Stomach (tissue), 9 donors: ENCODE measurements around the gene ZNF831. TPM values are rescaled to one million over a fixed set of nuclear protein-coding genes. Genes with fewer than 3 reads are reported as not detected.

Source experiments
- DNase-seq, 2 donors: peaks; one replicate each; pipeline versions ENCODE4 v3.0.0 to v3.0.0-alpha.2; 2013 to 2019
- H3K27ac ChIP-seq, 5 donors: fragments of 200-600 bp in 4 of 5; sonication (generic) in 4 of 5; one replicate each; pipeline ENCODE4 v1.5.1; 2013 to 2019; ENCODE audit warnings: mild to moderate bottlenecking in 1 of 5, moderate library complexity in 1 of 5
- H3K27me3 ChIP-seq, 3 donors: fragments of 200-600 bp; sonication (generic); one replicate each; pipeline ENCODE4 v1.5.1; 2017 to 2019; ENCODE audit warnings: mixed run types in 1 of 3
- H3K36me3 ChIP-seq, 4 donors: fragments of 200-600 bp; sonication (generic); 1 replicate in 3 of 4; 2 replicates in 1 of 4; pipeline ENCODE4 v1.5.1; 2016 to 2019
- H3K4me1 ChIP-seq, 4 donors: fragments of 200-600 bp; sonication (generic); one replicate each; pipeline ENCODE4 v1.5.1; 2016 to 2019
- H3K4me3 ChIP-seq, 4 donors: fragments of 200-600 bp; sonication (generic) in 3 of 4; one replicate each; pipeline ENCODE4 v1.5.1; 2016 to 2019; ENCODE audit warnings: mild to moderate bottlenecking in 1 of 4
- H3K9me3 ChIP-seq, 4 donors: fragments of 200-600 bp; sonication (generic); one replicate each; pipeline ENCODE4 v1.5.1; 2016 to 2019
- CTCF ChIP-seq, 7 experiments: fragments of 450-650 bp in 4 of 7; fragments of 200-600 bp in 3 of 7; sonication (generic) in 3 of 7; IDR thresholded peaks; one replicate each; pipeline ENCODE4 v1.5.1; 2016 to 2019; ENCODE audit warnings: antibody characterized with exemption in 7 of 7, control low read depth in 2 of 7, mild to moderate bottlenecking in 1 of 7
- EP300 ChIP-seq: sonication (generic); formaldehyde crosslinking; IDR thresholded peaks from one replicate; pipeline ENCODE4 v1.6.1; 2017; ENCODE audit warnings: antibody characterized with exemption
- POLR2A ChIP-seq, 4 donors: fragments of 450-650 bp; IDR thresholded peaks; one replicate each; pipeline ENCODE4 v1.6.1; 2016; ENCODE audit warnings: antibody characterized with exemption in 4 of 4, control low read depth in 2 of 4, mild to moderate bottlenecking in 1 of 4, moderate library complexity in 1 of 4
- POLR2AphosphoS5 ChIP-seq, 3 donors: sonication (generic); formaldehyde crosslinking; IDR thresholded peaks; one replicate each; pipeline ENCODE4 v1.6.1; 2016; ENCODE audit warnings: antibody characterized with exemption in 3 of 3
- WGBS, 5 donors: extraction: QIAGEN DNeasy Blood & Tissue Kit in 3 of 5; methylation state at CpG; one replicate each; pipeline versions ENCODE4 v1.1.5 to v1.1.7; 2013 to 2018; 5-methylcytosine and 5-hydroxymethylcytosine counted together
- intact Hi-C: fragments of 100-400 bp; cut with DNase I; formaldehyde crosslinking; loops from one replicate; pipeline ENCODE4 v1.15.1; 2023; ENCODE audit warnings: low total_unique reads
- polyA plus RNA-seq, 3 donors: library from polyadenylated mRNA; stranded (reverse); fragments of 200-250 nt; gene quantifications; one replicate each; pipeline ENCODE4 v1.2.3, GENCODE V29; 2013
- total RNA-seq, 5 donors: library from RNA; depleted of rRNA; stranded (reverse); fragments of >200 nt; gene quantifications; one replicate each; pipeline versions ENCODE4 v1.1.0 to v1.2.3, GENCODE V29; 2014 to 2016
- donor health status: healthy with polysubstance abuse.
- donor health status: Bipolar disorder and iron deficiency.
- donor health status: healthy.

Gene ZNF831
- total and polyA plus RNA-seq, 8 donors = under 0.01 to 2.9 (median 0.31) TPM; not detected in 1

GRCh38 chr20:59154317-59155013 is 9.2 kb upstream of the ZNF831 start:
- TF ChIP-seq CTCF (IDR thresholded peaks at IDR 0.05) = no peak
- no peak for TF ChIP-seq POLR2A (IDR thresholded peaks at IDR 0.05)
- no peak for TF ChIP-seq POLR2AphosphoS5 (IDR thresholded peaks at IDR 0.05)
- no peak for TF ChIP-seq EP300
- WGBS, 5 donors = 84 to 88% (median 84%) methylated on average over 17 of the region's 17 CpGs
- DNase-seq = no peak
- Histone ChIP-seq H3K27me3 (peaks cover 0 to 10% (median 2%) of the 10 kb centered on the region in 3 donors), H3K4me1 (peaks cover 0 to 21% (median 15%) of the 10 kb centered on the region in 4 donors), H3K36me3 (no peaks in the 10 kb centered on the region), H3K27ac (no peak overlapping the region), H3K4me3 (no peak overlapping the region), H3K9me3 (no peaks in the 10 kb centered on the region)
- intact Hi-C loops = no loop called here

GRCh38 chr20:59157064-59157463 is 6.6 kb upstream of the ZNF831 start:
- TF ChIP-seq POLR2A (IDR thresholded peaks at IDR 0.05) = no peak
- TF ChIP-seq EP300 = no peak
- TF ChIP-seq CTCF (IDR thresholded peaks at IDR 0.05) = no peak
- TF ChIP-seq POLR2AphosphoS5 (IDR thresholded peaks at IDR 0.05) = no peak
- no peaks in the 10 kb centered on the region for H3K9me3 ChIP-seq

GRCh38 chr20:59157531-59157930 is 6.1 kb upstream of the ZNF831 start:
- TF ChIP-seq EP300 (no peak), POLR2A (IDR thresholded peaks at IDR 0.05) (no peak)
- Histone ChIP-seq H3K9me3 (no peaks in the 10 kb centered on the region), H3K27me3 (peaks cover 0 to 20% (median 0%) of the 10 kb centered on the region in 3 donors), H3K4me3 (no peak overlapping the region), H3K27ac (peak overlapping the region in 2 of 5 donors; percentile 2 to 27), H3K36me3 (no peaks in the 10 kb centered on the region), H3K4me1 (peaks cover 0 to 21% (median 16%) of the 10 kb centered on the region in 4 donors)
- intact Hi-C loops = no loop called here
- DNase-seq = no peak

More at GRCh38 chr20:59157064-59157463, 6.6 kb upstream of the ZNF831 start:
- WGBS, 5 donors = 73 to 82% (median 79%) methylated on average over 6 of the region's 6 CpGs
- H3K27me3 ChIP-seq = peaks cover 0 to 20% (median 0%) of the 10 kb centered on the region in 3 donors
- no peak for DNase-seq
- H3K27ac ChIP-seq = peak overlapping the region in 2 of 5 donors; percentile 2 to 27
- intact Hi-C loops = no loop called here
- H3K36me3 ChIP-seq = no peaks in the 10 kb centered on the region
- H3K4me3 ChIP-seq = no peak overlapping the region
- peaks cover 0 to 21% (median 16%) of the 10 kb centered on the region in 4 donors for H3K4me1 ChIP-seq

GRCh38 chr20:59157961-59158541 is 5.6 kb upstream of the ZNF831 start:
- no peak overlapping the region for H3K4me3 ChIP-seq
- H3K27ac ChIP-seq = peak overlapping the region in 1 of 5 donors; percentile 2
- H3K9me3 ChIP-seq = no peaks in the 10 kb centered on the region
- WGBS, 5 donors = 36 to 58% (median 42%) methylated on average over 7 to 12 of the region's 12 CpGs
- intact Hi-C loops = no loop called here
- TF ChIP-seq POLR2A (IDR thresholded peaks at IDR 0.05) = no peak
- no peak for TF ChIP-seq CTCF (IDR thresholded peaks at IDR 0.05)
- TF ChIP-seq POLR2AphosphoS5 (IDR thresholded peaks at IDR 0.05) = no peak
- TF ChIP-seq EP300 = no peak
- H3K27me3 ChIP-seq = peaks cover 0 to 20% (median 0%) of the 10 kb centered on the region in 3 donors
- no peaks in the 10 kb centered on the region for H3K36me3 ChIP-seq
- DNase-seq = no peak
- H3K4me1 ChIP-seq = peaks cover 0 to 18% (median 14%) of the 10 kb centered on the region in 4 donors

- intact Hi-C loops = no loop called here
- TF ChIP-seq CTCF (IDR thresholded peaks at IDR 0.05) (no peak), POLR2AphosphoS5 (IDR thresholded peaks at IDR 0.05) (no peak)
- DNase-seq = no peak
- peaks cover 0 to 14% (median 12%) of the 10 kb centered on the region in 4 donors for H3K4me1 ChIP-seq
- H3K36me3 ChIP-seq = no peaks in the 10 kb centered on the region
- no peaks in the 10 kb centered on the region for H3K9me3 ChIP-seq
- H3K27ac ChIP-seq = no peak overlapping the region
- WGBS, 5 donors = 84 to 91% (median 86%) methylated on average over 6 of the region's 6 CpGs
- peaks cover 0 to 20% (median 0%) of the 10 kb centered on the region in 3 donors for H3K27me3 ChIP-seq
- H3K4me3 ChIP-seq = no peak overlapping the region
Measured at GRCh38 chr20:59158673-59159072, 4.9 kb upstream of the ZNF831 start.
